Right ventricle myocardium superior (tissue), 1 donor: Measurements from ENCODE around the gene SETD1A. TPM values are rescaled to one million over a fixed set of nuclear protein-coding genes. Genes with fewer than 3 reads are reported as not detected.
"Not testable (repeated sequence)": the region's sequence is repeated elsewhere in the genome, so short reads cannot be mapped to it uniquely, and the experiment has no call there.

ENCODE experiments used
- ATAC-seq: fragments of 200-7000 bp; cut with Tn5 transposase; one replicate; pipeline ENCODE4 v1.9.1; 2020; ENCODE audit warnings: mild to moderate bottlenecking; ENCODE audit not compliant: poor library complexity
- DNase-seq: peaks from one replicate; pipeline ENCODE4 v3.0.0-alpha.2; 2020
- intact Hi-C: fragments of 100-400 bp; cut with DNase I; formaldehyde crosslinking; loops from one replicate; pipeline ENCODE4 v1.11.2; 2022
- total RNA-seq: library from RNA; stranded (reverse); fragmentation: NEBNext Ultra II Directional; extraction: Animal tissue kit (Norgen Biotek cat#: 25700); gene quantifications from one replicate; pipeline ENCODE4 v1.2.1, GENCODE V29; 2021
- donor health status: DM: no; HTN: yes; CAD: no; lungs with severe emphysema.

Gene SETD1A
- total RNA-seq, 1 donor from 2014 or later, result 6.9 TPM

GRCh38 chr16:30926937-30927788 is 30.4 kb upstream of the SETD1A start:
- ATAC-seq (no peak), DNase-seq (no peak)
- intact Hi-C loops, result loop anchor here (10.0 kb wide), 1 partner anchor 1122 kb away; the partner anchor contains the start of gene MAZ

GRCh38 chr16:30927789-30928378 is 29.7 kb upstream of the SETD1A start:
- peak; percentile 10 for ATAC-seq
- DNase-seq, result peak; percentile 63
- intact Hi-C loops, result loop anchor here (10.0 kb wide), 1 partner anchor 1123 kb away; the partner anchor contains the start of gene MAZ

- ATAC-seq (no peak), DNase-seq (no peak)
- intact Hi-C loops, result loop anchor here (10.0 kb wide), 1 partner anchor 1124 kb away; the partner anchor contains the start of gene MAZ
Measured at GRCh38 chr16:30928390-30928789, 29.2 kb upstream of the SETD1A start.

GRCh38 chr16:30929167-30929566 is 28.4 kb upstream of the SETD1A start:
- intact Hi-C loops, result loop anchor here (10.0 kb wide), 1 partner anchor 1124 kb away; the partner anchor contains the start of gene MAZ
- no peak for ATAC-seq

GRCh38 chr16:30930160-30930571 is 27.4 kb upstream of the SETD1A start:
- DNase-seq, result no peak
- ATAC-seq, result no peak
- intact Hi-C loops, result no loop called here

More at GRCh38 chr16:30929167-30929566, 28.4 kb upstream of the SETD1A start:
- no peak for DNase-seq

- intact Hi-C loops, result no loop called here
- DNase-seq (no peak), ATAC-seq (peak; percentile 30)
Measured at GRCh38 chr16:30931068-30931650, 26.4 kb upstream of the SETD1A start.

GRCh38 chr16:30934827-30935557 is 22.6 kb upstream of the SETD1A start:
- peak; percentile 61 for DNase-seq
- intact Hi-C loops, result no loop called here
- no peak for ATAC-seq

GRCh38 chr16:30937692-30938091 is 19.9 kb upstream of the SETD1A start:
- ATAC-seq (no peak), DNase-seq (no peak)
- intact Hi-C loops, result no loop called here

- ATAC-seq, DNase-seq, intact Hi-C loops: not testable (repeated sequence)
Measured at GRCh38 chr16:30939571-30939970, 18.0 kb upstream of the SETD1A start.

GRCh38 chr16:30941600-30942425 is 15.7 kb upstream of the SETD1A start:
- DNase-seq (peak; percentile 88), ATAC-seq (peak; percentile 92)
- intact Hi-C loops, result no loop called here

- ATAC-seq (no peak), DNase-seq (no peak)
- intact Hi-C loops, result no loop called here
Measured at GRCh38 chr16:30942426-30942806, 15.1 kb upstream of the SETD1A start.

GRCh38 chr16:30944352-30944751 is 13.2 kb upstream of the SETD1A start:
- ATAC-seq (no peak), DNase-seq (no peak)
- intact Hi-C loops, result no loop called here

GRCh38 chr16:30946671-30947540 is 10.6 kb upstream of the SETD1A start:
- intact Hi-C loops, result no loop called here
- ATAC-seq (no peak), DNase-seq (peak; percentile 43)

- intact Hi-C loops, result no loop called here
- DNase-seq (peak; percentile 41), ATAC-seq (no peak)
Measured at GRCh38 chr16:30947541-30947858, 10.1 kb upstream of the SETD1A start.

- ATAC-seq (peak; percentile 49), DNase-seq (peak; percentile 84)
- intact Hi-C loops, result no loop called here
Measured at GRCh38 chr16:30947859-30948666, 9.5 kb upstream of the SETD1A start.
